ENCODE measurements around the gene CALCR.
"Not testable (repeated sequence)": the region's sequence is repeated elsewhere in the genome, so short reads cannot be mapped to it uniquely, and the experiment has no call there.

- TF ChIP-seq, protein P1, sequence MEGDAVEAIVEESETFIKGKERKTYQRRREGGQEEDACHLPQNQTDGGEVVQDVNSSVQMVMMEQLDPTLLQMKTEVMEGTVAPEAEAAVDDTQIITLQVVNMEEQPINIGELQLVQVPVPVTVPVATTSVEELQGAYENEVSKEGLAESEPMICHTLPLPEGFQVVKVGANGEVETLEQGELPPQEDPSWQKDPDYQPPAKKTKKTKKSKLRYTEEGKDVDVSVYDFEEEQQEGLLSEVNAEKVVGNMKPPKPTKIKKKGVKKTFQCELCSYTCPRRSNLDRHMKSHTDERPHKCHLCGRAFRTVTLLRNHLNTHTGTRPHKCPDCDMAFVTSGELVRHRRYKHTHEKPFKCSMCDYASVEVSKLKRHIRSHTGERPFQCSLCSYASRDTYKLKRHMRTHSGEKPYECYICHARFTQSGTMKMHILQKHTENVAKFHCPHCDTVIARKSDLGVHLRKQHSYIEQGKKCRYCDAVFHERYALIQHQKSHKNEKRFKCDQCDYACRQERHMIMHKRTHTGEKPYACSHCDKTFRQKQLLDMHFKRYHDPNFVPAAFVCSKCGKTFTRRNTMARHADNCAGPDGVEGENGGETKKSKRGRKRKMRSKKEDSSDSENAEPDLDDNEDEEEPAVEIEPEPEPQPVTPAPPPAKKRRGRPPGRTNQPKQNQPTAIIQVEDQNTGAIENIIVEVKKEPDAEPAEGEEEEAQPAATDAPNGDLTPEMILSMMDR (conservative IDR thresholded peaks at IDR 0.05; ENCODE audit: low read depth, low read length) = not testable (repeated sequence)
- not testable (repeated sequence) for TF ChIP-seq EZH2phosphoT487 (IDR thresholded peaks at IDR 0.05; ENCODE audit: borderline replicate concordance, low read length)
These were observed 82.7 kb downstream of the CALCR start for GRCh38 chr7:93491860-93492259.
